Measurements from ENCODE around the gene PFKL. TPM values are rescaled to one million over a fixed set of nuclear protein-coding genes. Genes with fewer than 3 reads are reported as not detected.

Gene PFKL
- total and polyA plus RNA-seq, 2 experiments from 2014 or later = 199 to 239 TPM

DNA sequence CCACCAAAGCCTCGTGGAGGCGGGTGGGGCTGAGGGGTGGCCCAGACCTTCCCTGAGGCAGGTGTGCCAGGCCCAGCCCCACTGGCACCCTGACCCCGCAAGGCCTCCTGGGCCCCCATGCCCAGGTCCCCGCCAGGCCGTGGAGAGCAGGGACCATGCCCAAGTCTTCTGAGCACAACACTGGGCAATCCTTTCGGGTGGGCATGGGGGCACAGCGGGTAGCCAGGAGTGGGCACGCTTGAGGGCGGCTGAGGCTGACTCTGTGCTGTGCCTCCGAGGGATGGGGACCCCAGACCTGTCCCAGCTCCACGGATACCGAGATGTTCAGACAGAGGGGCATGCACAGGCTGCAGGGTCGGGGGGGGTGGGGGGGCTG, 26.4 kb downstream of the PFKL start:
- TF ChIP-seq EZH2phosphoT487 (IDR thresholded peaks at IDR 0.05; ENCODE audit: insufficient read depth, low read depth) (no peak), EZH2 (IDR thresholded peaks at IDR 0.05; ENCODE audit: insufficient read depth, poor library complexity, severe bottlenecking) (no peak)
- H3K4me1 ChIP-seq (ENCODE audit: insufficient read depth) = no peaks in the 10 kb centered on the region
- H3K27me3 ChIP-seq (replicated peaks; ENCODE audit: insufficient read depth) = no peaks in the 10 kb centered on the region
- in situ Hi-C loops (cut with MboI) = no loop called here
- H3K9me2 ChIP-seq (ENCODE audit: insufficient read depth) = no peaks in the 10 kb centered on the region
- no peak for DNase-seq
- no peak overlapping the region for H3K9ac ChIP-seq
- no peaks in the 10 kb centered on the region for H3K9me3 ChIP-seq (ENCODE audit: low read depth)
- no peak overlapping the region for H2AFZ ChIP-seq
- H3K4me3 ChIP-seq = no peak overlapping the region
- no peaks in the 10 kb centered on the region for H3F3A ChIP-seq (ENCODE audit: insufficient read depth)
- H3K27ac ChIP-seq = no peak overlapping the region
- no peaks in the 10 kb centered on the region for H3K79me2 ChIP-seq (ENCODE audit: insufficient read depth)
- H3K36me3 ChIP-seq (ENCODE audit: low read depth) = no peaks in the 10 kb centered on the region
- 92 to 95% methylated on average over 10 to 13 of the region's 13 CpGs for WGBS, 2 experiments (ENCODE audit: low coverage in 1 of 2, low lambda C conversion rate in 2 of 2, missing lambda C conversion rate in 2 of 2)
- no peak overlapping the region for H3K4me2 ChIP-seq (ENCODE audit: unreplicated experiment)
- H4K20me1 ChIP-seq (ENCODE audit: insufficient read depth) = no peaks in the 10 kb centered on the region

DNA sequence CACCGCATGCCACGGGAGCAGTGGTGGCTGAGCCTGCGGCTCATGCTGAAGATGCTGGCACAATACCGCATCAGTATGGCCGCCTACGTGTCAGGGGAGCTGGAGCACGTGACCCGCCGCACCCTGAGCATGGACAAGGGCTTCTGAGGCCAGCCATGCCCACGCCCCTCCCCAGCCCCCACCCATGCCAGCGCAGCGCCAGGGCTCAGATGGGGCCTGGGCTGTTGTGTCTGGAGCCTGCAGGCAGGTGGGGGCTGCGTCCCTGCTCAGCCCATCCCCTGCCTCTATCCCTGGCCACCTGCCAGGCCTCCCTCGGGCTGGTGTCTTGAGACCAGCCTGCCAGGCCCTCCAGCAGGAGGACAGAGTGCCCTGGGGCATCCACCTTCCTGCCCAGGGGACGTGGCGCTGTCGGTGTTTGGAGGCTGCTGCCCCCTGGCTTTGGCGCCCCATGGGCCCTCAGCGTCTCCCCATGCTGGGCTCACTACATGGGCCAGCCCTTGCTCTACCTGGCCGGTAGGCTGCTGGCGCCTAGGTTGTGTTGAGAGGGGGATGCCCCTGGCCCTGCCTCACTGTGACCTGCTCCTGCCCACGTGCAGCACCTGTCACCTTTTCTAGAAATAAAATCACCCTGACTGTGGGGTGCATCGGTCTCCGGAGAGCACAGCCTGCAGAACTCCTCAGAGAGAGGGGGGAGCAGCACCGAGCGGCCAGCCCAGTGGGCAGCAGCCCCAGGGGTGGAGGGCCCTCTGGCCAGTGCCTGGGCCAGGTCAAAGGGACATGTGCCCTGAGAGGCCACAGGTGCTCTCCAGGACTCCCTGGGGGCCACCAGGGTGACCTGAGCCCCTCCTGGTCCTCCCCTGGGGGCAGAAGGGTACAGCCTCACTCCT, 27.1 kb downstream of the PFKL start:
- Histone ChIP-seq H3K27ac (no peak overlapping the region), H3K4me1 (ENCODE audit: insufficient read depth) (no peaks in the 10 kb centered on the region), H2AFZ (no peak overlapping the region), H3K79me2 (ENCODE audit: insufficient read depth) (no peaks in the 10 kb centered on the region), H3F3A (ENCODE audit: insufficient read depth) (no peaks in the 10 kb centered on the region), H3K4me2 (ENCODE audit: unreplicated experiment) (no peak overlapping the region), H3K9ac (no peak overlapping the region), H3K27me3 (replicated peaks; ENCODE audit: insufficient read depth) (no peaks in the 10 kb centered on the region), H3K9me3 (ENCODE audit: low read depth) (no peaks in the 10 kb centered on the region), H4K20me1 (ENCODE audit: insufficient read depth) (no peaks in the 10 kb centered on the region), H3K9me2 (ENCODE audit: insufficient read depth) (no peaks in the 10 kb centered on the region), H3K36me3 (ENCODE audit: low read depth) (no peaks in the 10 kb centered on the region), H3K4me3 (no peak overlapping the region)
- in situ Hi-C loops (cut with MboI) = no loop called here
- WGBS, 2 experiments (ENCODE audit: low coverage in 1 of 2, low lambda C conversion rate in 2 of 2, missing lambda C conversion rate in 2 of 2) = 91 to 94% methylated on average over 18 to 24 of the region's 26 CpGs
- TF ChIP-seq EZH2phosphoT487 (IDR thresholded peaks at IDR 0.05; ENCODE audit: insufficient read depth, low read depth) (no peak), EZH2 (IDR thresholded peaks at IDR 0.05; ENCODE audit: insufficient read depth, poor library complexity, severe bottlenecking) (no peak)
- no peak for DNase-seq

DNA sequence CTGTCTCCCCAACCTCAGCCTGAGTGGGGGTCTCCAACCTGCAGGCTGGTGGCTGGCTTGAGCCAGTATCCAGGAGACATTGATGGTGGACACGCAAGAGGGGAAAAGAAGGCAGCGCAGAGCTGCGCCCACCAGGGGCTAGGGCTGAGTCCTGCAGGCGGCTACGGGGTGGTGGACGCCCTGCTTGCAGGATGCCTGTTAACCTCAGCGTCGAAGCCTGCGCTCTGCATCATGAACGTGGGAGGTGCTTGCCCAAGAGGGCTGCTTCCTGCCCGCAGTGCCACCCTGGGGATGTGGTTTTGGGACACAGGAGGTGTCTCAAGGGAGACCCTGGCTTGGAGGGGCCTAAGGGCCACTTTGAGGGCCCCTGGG, 27.7 kb downstream of the PFKL start:
- no peak overlapping the region for H3K9ac ChIP-seq
- H3K4me1 ChIP-seq (ENCODE audit: insufficient read depth) = no peaks in the 10 kb centered on the region
- no peaks in the 10 kb centered on the region for H3F3A ChIP-seq (ENCODE audit: insufficient read depth)
- no peak overlapping the region for H3K4me2 ChIP-seq (ENCODE audit: unreplicated experiment)
- no peak for DNase-seq
- H2AFZ ChIP-seq = no peak overlapping the region
- H3K4me3 ChIP-seq = no peak overlapping the region
- WGBS, 2 experiments (ENCODE audit: low coverage in 1 of 2, low lambda C conversion rate in 2 of 2, missing lambda C conversion rate in 2 of 2) = 83% methylated on average over 11 of the region's 11 CpGs
- H3K9me3 ChIP-seq (ENCODE audit: low read depth) = no peaks in the 10 kb centered on the region
- in situ Hi-C loops (cut with MboI) = no loop called here
- TF ChIP-seq EZH2 (IDR thresholded peaks at IDR 0.05; ENCODE audit: insufficient read depth, poor library complexity, severe bottlenecking) = no peak
- no peak for TF ChIP-seq EZH2phosphoT487 (IDR thresholded peaks at IDR 0.05; ENCODE audit: insufficient read depth, low read depth)
- no peaks in the 10 kb centered on the region for H3K9me2 ChIP-seq (ENCODE audit: insufficient read depth)
- no peaks in the 10 kb centered on the region for H4K20me1 ChIP-seq (ENCODE audit: insufficient read depth)
- no peak overlapping the region for H3K27ac ChIP-seq
- H3K79me2 ChIP-seq (ENCODE audit: insufficient read depth) = no peaks in the 10 kb centered on the region
- H3K27me3 ChIP-seq (replicated peaks; ENCODE audit: insufficient read depth) = no peaks in the 10 kb centered on the region
- H3K36me3 ChIP-seq (ENCODE audit: low read depth) = no peaks in the 10 kb centered on the region

DNA sequence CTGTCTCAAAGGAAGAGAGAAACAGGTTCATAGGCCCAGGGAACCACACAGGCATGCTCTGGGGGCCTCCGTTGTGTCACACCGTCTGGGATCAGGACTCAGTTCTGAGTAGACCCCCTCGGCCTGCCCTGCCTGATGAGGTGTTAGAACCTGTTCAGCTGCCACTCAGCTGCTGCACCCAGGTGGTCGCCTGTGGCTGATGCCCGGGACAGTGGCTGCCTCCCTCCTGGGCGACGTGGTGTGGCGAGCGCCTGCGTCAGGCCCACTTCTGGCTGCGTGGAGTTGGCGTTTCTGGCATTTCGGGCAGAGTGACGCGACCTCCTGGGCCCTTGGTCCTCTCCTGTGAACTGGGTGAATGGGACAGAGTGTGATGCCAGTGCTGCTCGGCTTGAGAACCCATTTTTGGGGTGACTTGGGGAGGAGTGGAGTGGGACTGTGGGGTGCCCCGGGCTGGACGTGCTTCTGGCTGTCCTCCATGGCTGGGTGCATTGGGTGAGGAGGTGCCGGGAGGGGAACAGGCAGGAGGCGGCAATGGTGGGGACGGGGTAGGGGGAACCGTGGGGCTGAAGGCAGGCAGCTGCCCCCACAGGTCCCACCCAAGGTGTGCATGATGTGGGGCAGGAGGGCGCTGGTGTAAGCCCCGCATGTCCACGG, 28.5 kb downstream of the PFKL start:
- in situ Hi-C loops (cut with MboI) = no loop called here
- no peak overlapping the region for H3K27ac ChIP-seq
- no peak overlapping the region for H2AFZ ChIP-seq
- no peaks in the 10 kb centered on the region for H3K36me3 ChIP-seq (ENCODE audit: low read depth)
- no peaks in the 10 kb centered on the region for H3K4me1 ChIP-seq (ENCODE audit: insufficient read depth)
- H3K4me3 ChIP-seq = no peak overlapping the region
- no peaks in the 10 kb centered on the region for H3K79me2 ChIP-seq (ENCODE audit: insufficient read depth)
- H3K27me3 ChIP-seq (replicated peaks; ENCODE audit: insufficient read depth) = no peaks in the 10 kb centered on the region
- H3K9me2 ChIP-seq (ENCODE audit: insufficient read depth) = no peaks in the 10 kb centered on the region
- H4K20me1 ChIP-seq (ENCODE audit: insufficient read depth) = no peaks in the 10 kb centered on the region
- H3K9ac ChIP-seq = no peak overlapping the region
- H3K9me3 ChIP-seq (ENCODE audit: low read depth) = no peaks in the 10 kb centered on the region
- TF ChIP-seq EZH2phosphoT487 (IDR thresholded peaks at IDR 0.05; ENCODE audit: insufficient read depth, low read depth) (no peak), EZH2 (IDR thresholded peaks at IDR 0.05; ENCODE audit: insufficient read depth, poor library complexity, severe bottlenecking) (no peak)
- DNase-seq = no peak
- no peaks in the 10 kb centered on the region for H3F3A ChIP-seq (ENCODE audit: insufficient read depth)
- WGBS, 2 experiments (ENCODE audit: low coverage in 1 of 2, low lambda C conversion rate in 2 of 2, missing lambda C conversion rate in 2 of 2) = 88 to 89% methylated on average over 19 to 25 of the region's 25 CpGs
- no peak overlapping the region for H3K4me2 ChIP-seq (ENCODE audit: unreplicated experiment)
